Heart right ventricle (tissue), 16 donors: ENCODE results near the gene TMEM255B. TPM values are rescaled to one million over a fixed set of nuclear protein-coding genes. Genes with fewer than 3 reads are reported as not detected.

Experiments
- ATAC-seq, 8 donors: fragments of 200-7000 bp; cut with Tn5 transposase; one replicate each; pipeline ENCODE4 v1.9.1; 2020; ENCODE audit warnings: mild to moderate bottlenecking in 8 of 8, moderate library complexity in 8 of 8, moderate number of reproducible peaks in 1 of 8
- DNase-seq, 2 donors: peaks; one replicate each; pipeline ENCODE4 v3.0.0-alpha.2; 2020
- H3K27ac ChIP-seq, 10 donors: fragments of 200-600 bp; sonication (generic) in 2 of 10; one replicate each; pipeline versions ENCODE4 v1.5.0 to v1.8.0; 2020 to 2022; ENCODE audit warnings: mild to moderate bottlenecking in 3 of 10
- H3K27me3 ChIP-seq, 7 donors: fragments of 200-600 bp; one replicate each; pipeline ENCODE4 v1.8.0; 2021 to 2022; ENCODE audit warnings: mild to moderate bottlenecking in 2 of 7
- H3K36me3 ChIP-seq, 9 donors: fragments of 200-600 bp; sonication (generic) in 1 of 9; one replicate each; pipeline versions ENCODE4 v1.5.0 to v1.8.0; 2020 to 2022; ENCODE audit warnings: mild to moderate bottlenecking in 2 of 9
- H3K4me1 ChIP-seq, 9 donors: fragments of 200-600 bp; sonication (generic) in 1 of 9; one replicate each; pipeline versions ENCODE4 v1.5.0 to v1.8.0; 2020 to 2022; ENCODE audit warnings: mild to moderate bottlenecking in 4 of 9
- H3K4me3 ChIP-seq, 10 donors: fragments of 200-600 bp; sonication (generic) in 2 of 10; one replicate each; pipeline versions ENCODE4 v1.5.0 to v1.8.0; 2020 to 2022; ENCODE audit warnings: mild to moderate bottlenecking in 7 of 10, moderate library complexity in 2 of 10
- H3K9me3 ChIP-seq, 11 donors: fragments of 200-600 bp in 10 of 11; sonication (generic) in 2 of 11; one replicate each; pipeline versions ENCODE4 v1.5.0 to v1.8.0; 2013 to 2022; ENCODE audit warnings: mild to moderate bottlenecking in 2 of 11, control low read depth in 1 of 11, moderate library complexity in 1 of 11
- CTCF ChIP-seq, 9 donors: fragments of 200-600 bp; sonication (generic) in 2 of 9; IDR thresholded peaks; one replicate each; pipeline versions ENCODE4 v1.5.0 to v1.8.0; 2021 to 2022; ENCODE audit warnings: antibody characterized with exemption in 9 of 9, mild to moderate bottlenecking in 5 of 9, moderate library complexity in 1 of 9
- WGBS, 2 donors: extraction: QIAGEN DNeasy Blood & Tissue Kit; methylation state at CpG; one replicate each; pipeline ENCODE4 v1.1.7; 2013; ENCODE audit warnings: inconsistent platforms in 1 of 2; 5-methylcytosine and 5-hydroxymethylcytosine counted together
- intact Hi-C, 10 donors: fragments of 100-400 bp; cut with DNase I; formaldehyde crosslinking; loops; one replicate each; pipeline versions ENCODE4 v1.11.1 to v1.14.2; 2022
- polyA plus RNA-seq, 2 donors: library from polyadenylated mRNA; stranded (reverse); fragments of 200-250 nt; gene quantifications; one replicate each; pipeline ENCODE4 v1.2.3, GENCODE V29; 2013
- total RNA-seq, 10 donors: library from RNA; stranded (reverse); fragmentation: NEBNext Ultra II Directional in 3 of 10; extraction: Animal tissue kit (Norgen Biotek cat#: 25700) in 3 of 10; gene quantifications; one replicate each; pipeline versions ENCODE4 v1.2.1 to v1.2.4, GENCODE V29; 2021 to 2023
- donor health status: Arrhythmogenic right ventricular cardiomyopathy.
- donor health status: ischemic (EF 13 %, LVEDD 7.1; RV severe dilation, severe dysfunction).
- donor health status: healthy with polysubstance abuse.
- donor health status: DM: no; HTN: yes; CAD: no.
- donor health status: DM: no; HTN: no; CAD: no.
- donor health status: ischemic (EF 25% LVEDD 6.9; RV normal size, moderate dysfunction).
- donor health status: ischemic (EF 25% LVEDD 5.7; RV mildly dilated, moderate dysfunction).
- donor health status: healthy.
- donor health status: DM: yes; HTN: yes; CAD: no.
- donor health status: Ischemic cardiomyopathy.
- donor health status: ischemic (EF 35%, LVEDD 5.7; RV mildly dilated, moderate dysfunction).
- donor health status: nonischemic (EF 11% LVEDD 7.7; RV severe dilation, severe dysfunction).
- donor health status: DM: yes; HTN: yes; CAD: no.
- donor health status: PGD.
- donor health status: ischemic (EF 29% LVEDD 5.4; RV normal size, mild dysfunction).
- donor health status: nonischemic (EF 23%, LVEDD 6.1; RV moderate dilation, normal function).

Gene TMEM255B
- total and polyA plus RNA-seq, 12 donors = 2.4 to 12.9 (median 6.3) TPM

- ATAC-seq = no peak
- no peak for DNase-seq
- no peak for TF ChIP-seq CTCF (IDR thresholded peaks at IDR 0.05)
- Histone ChIP-seq H3K4me3 (no peak overlapping the region), H3K9me3 (no peaks in the 10 kb centered on the region), H3K27me3 (peaks cover 0 to 26% (median 0%) of the 10 kb centered on the region in 7 donors), H3K27ac (no peak overlapping the region), H3K36me3 (peaks cover 0 to 6% (median 0%) of the 10 kb centered on the region in 9 donors), H3K4me1 (peaks cover 0 to 27% (median 12%) of the 10 kb centered on the region in 9 donors)
- WGBS, 2 donors = 80 to 82% methylated on average over 11 of the region's 11 CpGs
- intact Hi-C loops = no loop called here
Observed at GRCh38 chr13:113762538-113762937, 3.5 kb downstream of the TMEM255B start.

GRCh38 chr13:113763254-113763653 lies 4.2 kb downstream of the TMEM255B start:
- peaks cover 0 to 26% (median 0%) of the 10 kb centered on the region in 7 donors for H3K27me3 ChIP-seq
- ATAC-seq (no peak), DNase-seq (no peak)
- no peak overlapping the region for H3K4me3 ChIP-seq
- H3K4me1 ChIP-seq = peaks cover 0 to 24% (median 12%) of the 10 kb centered on the region in 9 donors
- no peak for TF ChIP-seq CTCF (IDR thresholded peaks at IDR 0.05)
- no peaks in the 10 kb centered on the region for H3K9me3 ChIP-seq
- intact Hi-C loops = no loop called here
- 88 to 90% methylated on average over 13 of the region's 13 CpGs for WGBS, 2 donors
- no peak overlapping the region for H3K27ac ChIP-seq
- peaks cover 0 to 13% (median 0%) of the 10 kb centered on the region in 9 donors for H3K36me3 ChIP-seq

- ATAC-seq = no peak
- no peak overlapping the region for H3K27ac ChIP-seq
- 91 to 94% methylated on average over 25 of the region's 25 CpGs for WGBS, 2 donors
- H3K9me3 ChIP-seq = no peaks in the 10 kb centered on the region
- no peak for TF ChIP-seq CTCF (IDR thresholded peaks at IDR 0.05)
- intact Hi-C loops = no loop called here
- no peak for DNase-seq
- no peak overlapping the region for H3K4me3 ChIP-seq
- peaks cover 0 to 26% (median 0%) of the 10 kb centered on the region in 7 donors for H3K27me3 ChIP-seq
- peaks cover 0 to 22% (median 0%) of the 10 kb centered on the region in 9 donors for H3K36me3 ChIP-seq
- peaks cover 0 to 18% (median 9%) of the 10 kb centered on the region in 9 donors for H3K4me1 ChIP-seq
Observed at GRCh38 chr13:113763961-113764792, 5.2 kb downstream of the TMEM255B start.

- H3K4me3 ChIP-seq = no peak overlapping the region
Observed at GRCh38 chr13:113764793-113765563, 6.0 kb downstream of the TMEM255B start.

More at GRCh38 chr13:113764793-113765563, 6.0 kb downstream of the TMEM255B start:
- Histone ChIP-seq H3K27me3 (peaks cover 0 to 20% (median 0%) of the 10 kb centered on the region in 7 donors), H3K4me1 (peaks cover 0 to 12% (median 3%) of the 10 kb centered on the region in 9 donors), H3K36me3 (peaks cover 0 to 30% (median 0%) of the 10 kb centered on the region in 9 donors), H3K27ac (no peak overlapping the region), H3K9me3 (no peaks in the 10 kb centered on the region)
- whole genome bisulfite sequencing, 2 donors = 89 to 91% methylated on average over 19 of the region's 19 CpGs
- intact Hi-C loops = no loop called here
- no peak for ATAC-seq
- DNase-seq = no peak
- no peak for TF ChIP-seq CTCF (IDR thresholded peaks at IDR 0.05)
